ENCODE measurements around the gene NTSR2.

GRCh38 chr2:11621410-11621809 is 48.6 kb downstream of the NTSR2 start:
- TF ChIP-seq CTCF (IDR thresholded peaks at IDR 0.05): no peak
- TF ChIP-seq POLR2A (IDR thresholded peaks at IDR 0.05): no peak
